Muscle of leg (tissue), 16 donors: ENCODE results near the gene SYT6. TPM values are rescaled to one million over a fixed set of nuclear protein-coding genes. Genes with fewer than 3 reads are reported as not detected.

Source experiments
- DNase-seq: peaks from one replicate; pipeline ENCODE4 v3.0.0; 2013
- H3K27ac ChIP-seq: one replicate; pipeline ENCODE4 v1.5.1; 2013; ENCODE audit warnings: mild to moderate bottlenecking, low read length, control low read depth
- H3K27me3 ChIP-seq: one replicate; pipeline ENCODE4 v1.6.1; 2013; ENCODE audit warnings: low read length; ENCODE audit not compliant: control insufficient read depth, insufficient read depth
- H3K36me3 ChIP-seq: one replicate; pipeline ENCODE4 v1.6.1; 2013; ENCODE audit warnings: low read length; ENCODE audit not compliant: control insufficient read depth, insufficient read depth
- H3K4me1 ChIP-seq: one replicate; pipeline ENCODE4 v1.6.1; 2013; ENCODE audit warnings: low read length; ENCODE audit not compliant: control insufficient read depth, insufficient read depth
- H3K4me3 ChIP-seq: one replicate; pipeline ENCODE4 v1.5.1; 2013; ENCODE audit warnings: low read length, control low read depth
- H3K9me3 ChIP-seq: replicated peaks from 2 replicates; pipeline ENCODE4 v1.6.1; 2013; ENCODE audit warnings: low read depth, low read length; ENCODE audit not compliant: control insufficient read depth
- WGBS: methylation state at CpG from one replicate; pipeline ENCODE4 v1.1.5; 2013; ENCODE audit warnings: missing lambda C conversion rate; ENCODE audit not compliant: insufficient coverage; 5-methylcytosine and 5-hydroxymethylcytosine counted together
- long read RNA-seq, 11 donors: transcript quantifications; one replicate each; lab custom pipeline, GENCODE V29; 2026
- polyA plus RNA-seq, 8 donors: library from polyadenylated mRNA; unstranded; fragments of 120-200 nt; gene quantifications; one replicate each; pipeline versions ENCODE4 v1.2.1 to v1.2.3, GENCODE V29; 2013; ENCODE audit warnings: inconsistent platforms in 1 of 8, low replicate concordance in 1 of 8; ENCODE audit not compliant: insufficient read length in 8 of 8, insufficient read depth in 1 of 8
- total RNA-seq: library from RNA; stranded (reverse); fragments of 120-200 nt; gene quantifications from one replicate; pipeline ENCODE4 v1.2.4, GENCODE V29; 2013

Gene SYT6
- total RNA-seq (0.40 TPM), polyA plus RNA-seq (1 to 10 TPM in 7 of 8 donors, under 1 TPM in 1; 0.85 to 1.5 (median 1.3) TPM)
- long read RNA-seq, donor 1 = 0 reads
- long read RNA-seq, donor 2 = 0 reads
- long read RNA-seq, donor 3 = 0 reads
- long read RNA-seq, donor 4 = 0 reads
- long read RNA-seq, donor 5, full-length matches to known transcripts = 1 of 1 reads
- long read RNA-seq, donor 5, partial matches to known transcripts = 0 of 1 reads
- long read RNA-seq, donor 5, other reads (novel, unspliced or antisense) = 0 of 1 reads
- long read RNA-seq, donor 6 = 0 reads
- long read RNA-seq, donor 7 = 0 reads
- long read RNA-seq, donor 8 = 0 reads
- long read RNA-seq, donor 9 = 0 reads
- long read RNA-seq, donor 10 = 0 reads
- long read RNA-seq, donor 11 = 0 reads

DNA sequence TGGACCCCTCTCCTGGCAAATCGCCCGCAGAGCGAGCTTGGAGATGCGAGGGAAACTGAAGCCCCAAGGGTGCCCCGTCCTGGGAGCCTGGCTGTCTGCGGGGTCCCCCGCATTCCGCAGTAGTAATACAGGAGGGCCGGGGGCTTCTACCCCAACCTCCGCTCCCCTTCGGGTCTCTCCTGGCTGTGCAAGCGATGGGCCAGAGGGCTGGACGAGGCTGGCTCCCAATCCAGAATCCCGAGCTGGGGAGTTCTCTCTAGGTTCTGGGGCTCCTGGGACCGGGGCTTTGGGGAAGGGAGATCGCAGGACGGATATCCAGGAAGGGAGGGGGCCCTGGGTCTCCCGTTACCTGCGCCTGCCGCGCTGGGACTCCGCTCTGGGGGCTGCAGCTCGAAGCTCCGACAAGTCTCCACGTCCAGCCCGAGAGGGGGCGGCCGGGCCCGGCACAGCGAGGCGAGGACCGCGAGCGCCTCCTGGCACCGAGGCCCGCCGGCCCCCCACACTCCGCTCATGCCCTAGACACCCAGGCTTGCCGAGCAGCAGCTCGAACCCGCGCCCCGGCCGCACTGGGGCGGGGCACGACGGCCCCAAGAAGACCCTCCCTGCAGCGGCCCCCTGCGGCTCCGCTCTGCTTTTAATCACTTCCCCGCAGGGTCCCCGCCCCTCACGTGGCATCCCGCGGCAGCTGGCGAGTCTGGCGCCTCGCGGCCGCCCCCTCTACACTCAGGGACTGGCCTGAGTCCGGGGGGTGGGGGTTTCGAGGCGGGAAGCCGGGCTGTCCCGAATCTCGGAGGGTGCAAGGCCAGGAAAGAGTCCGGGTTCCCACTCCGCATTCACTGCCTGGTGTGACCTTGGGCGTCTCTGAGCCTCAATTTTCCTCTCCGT lies at the start of gene SYT6:
TSS of gene SYT6 (minus strand) at position 609 of the 885 bp plus-strand sequence. CDS start at position 512, 97 bp downstream.
- Histone ChIP-seq H3K36me3 (no peaks in the 10 kb centered on the region), H3K27me3 (peaks cover 84% of the 10 kb centered on the region), H3K4me3 (peak within 1 kb of the TSS; percentile 31), H3K9me3 (no peaks in the 10 kb centered on the region), H3K27ac (no peak within 1 kb of the TSS), H3K4me1 (peaks cover 23% of the 10 kb centered on the region)
- DNase-seq = peak; percentile 21
- WGBS = under 1% methylated on average over 55 of the region's 70 CpGs

DNA sequence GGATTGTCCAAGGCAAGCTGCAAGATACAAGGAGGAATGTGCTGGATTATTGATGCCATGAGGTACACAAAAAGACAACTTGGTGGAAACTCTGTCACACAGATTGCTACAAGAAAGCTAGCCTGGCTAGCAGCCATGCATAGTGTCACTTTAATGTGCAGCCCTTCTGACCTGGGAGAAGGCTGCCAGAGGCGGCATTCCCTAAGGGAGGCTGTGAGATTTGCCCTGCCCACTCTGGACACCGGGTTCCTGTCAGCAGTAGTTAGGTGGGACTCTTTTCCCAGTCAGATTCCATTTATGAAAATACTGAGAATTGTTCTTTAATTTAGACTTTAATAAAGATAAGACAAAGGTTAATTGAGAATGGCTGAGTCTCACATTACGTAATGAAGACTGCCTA lies 47.8 kb upstream of the SYT6 start:
- Histone ChIP-seq H3K9me3 (peaks cover 2% of the 10 kb centered on the region), H3K27ac (no peak overlapping the region), H3K27me3 (peaks cover 6% of the 10 kb centered on the region), H3K4me1 (no peaks in the 10 kb centered on the region), H3K36me3 (no peaks in the 10 kb centered on the region), H3K4me3 (no peak overlapping the region)
- no CpG with 5 or more reads among the region's 3 CpGs for WGBS
- DNase-seq = no peak

DNA sequence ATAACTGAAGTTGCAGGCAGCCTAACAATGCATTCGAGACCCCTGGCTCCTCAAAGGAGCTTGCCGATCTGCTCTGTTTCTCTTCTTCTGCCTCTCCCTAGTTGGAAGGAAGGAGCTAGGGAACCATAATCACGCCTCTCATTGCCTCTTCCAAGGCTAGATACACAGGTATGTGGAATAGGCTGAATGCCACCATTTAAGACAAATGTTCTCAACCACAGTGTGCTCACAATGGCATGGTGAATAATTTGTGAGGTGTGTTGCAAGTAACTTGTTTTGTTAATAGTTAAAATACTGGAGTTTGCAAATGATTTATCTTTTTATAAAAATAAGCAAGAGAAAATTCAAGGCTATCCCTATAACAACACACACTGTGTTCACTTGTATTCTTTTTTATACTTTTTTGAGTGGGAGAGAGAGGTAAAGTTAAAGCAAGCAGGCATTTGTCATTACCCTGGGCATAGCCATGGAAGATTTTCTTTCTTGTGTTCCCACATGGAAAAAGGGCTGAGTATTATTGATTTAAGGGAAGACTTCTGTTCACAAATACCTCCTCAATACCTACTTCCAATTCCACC lies 45.4 kb upstream of the SYT6 start:
- no peaks in the 10 kb centered on the region for H3K4me1 ChIP-seq
- H3K9me3 ChIP-seq = peaks cover 2% of the 10 kb centered on the region
- peaks cover 9% of the 10 kb centered on the region for H3K27me3 ChIP-seq
- DNase-seq = no peak
- H3K27ac ChIP-seq = no peak overlapping the region
- H3K36me3 ChIP-seq = no peaks in the 10 kb centered on the region
- WGBS = no CpG with 5 or more reads among the region's 3 CpGs
- no peak overlapping the region for H3K4me3 ChIP-seq

- peaks cover 9% of the 10 kb centered on the region for H3K27me3 ChIP-seq
- no CpG with 5 or more reads among the region's 3 CpGs for WGBS
- H3K4me1 ChIP-seq = no peaks in the 10 kb centered on the region
- DNase-seq = no peak
- H3K9me3 ChIP-seq = peaks cover 2% of the 10 kb centered on the region
- no peak overlapping the region for H3K27ac ChIP-seq
- H3K36me3 ChIP-seq = no peaks in the 10 kb centered on the region
- no peak overlapping the region for H3K4me3 ChIP-seq
These were observed 43.6 kb upstream of the SYT6 start for GRCh38 chr1:114196992-114197907.

DNA sequence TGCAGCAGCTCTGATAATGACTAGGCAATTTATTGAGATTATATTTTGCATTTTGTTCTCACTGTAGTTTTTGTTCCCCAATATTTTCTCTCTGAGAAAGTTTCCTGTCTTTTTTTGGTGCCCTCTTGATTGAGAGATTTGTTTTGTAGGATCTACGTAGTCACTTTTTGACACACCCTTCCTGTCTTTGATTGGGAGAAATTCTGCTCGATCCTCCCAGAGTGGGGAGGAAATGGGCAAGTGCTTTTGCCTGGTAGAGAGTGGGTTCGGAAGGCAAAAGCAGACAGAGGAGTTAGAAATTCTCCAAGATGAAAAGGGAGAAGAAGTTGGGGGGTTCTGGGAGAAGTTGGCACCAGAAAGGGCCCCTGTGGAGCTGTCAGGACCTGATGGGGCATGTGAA lies 42.1 kb upstream of the SYT6 start:
- Histone ChIP-seq H3K4me3 (no peak overlapping the region), H3K4me1 (no peaks in the 10 kb centered on the region), H3K27ac (no peak overlapping the region), H3K36me3 (no peaks in the 10 kb centered on the region), H3K27me3 (peaks cover 9% of the 10 kb centered on the region), H3K9me3 (peaks cover 2% of the 10 kb centered on the region)
- DNase-seq = no peak
- 87% methylated on average over 3 of the region's 3 CpGs for WGBS

GRCh38 chr1:114192328-114192727 lies 38.7 kb upstream of the SYT6 start:
- no peak overlapping the region for H3K4me3 ChIP-seq
- no peak overlapping the region for H3K27ac ChIP-seq
- no CpG with 5 or more reads among the region's 5 CpGs for WGBS
- no peaks in the 10 kb centered on the region for H3K4me1 ChIP-seq
- DNase-seq = no peak
- no peaks in the 10 kb centered on the region for H3K9me3 ChIP-seq
- peaks cover 7% of the 10 kb centered on the region for H3K27me3 ChIP-seq
- H3K36me3 ChIP-seq = no peaks in the 10 kb centered on the region

DNA sequence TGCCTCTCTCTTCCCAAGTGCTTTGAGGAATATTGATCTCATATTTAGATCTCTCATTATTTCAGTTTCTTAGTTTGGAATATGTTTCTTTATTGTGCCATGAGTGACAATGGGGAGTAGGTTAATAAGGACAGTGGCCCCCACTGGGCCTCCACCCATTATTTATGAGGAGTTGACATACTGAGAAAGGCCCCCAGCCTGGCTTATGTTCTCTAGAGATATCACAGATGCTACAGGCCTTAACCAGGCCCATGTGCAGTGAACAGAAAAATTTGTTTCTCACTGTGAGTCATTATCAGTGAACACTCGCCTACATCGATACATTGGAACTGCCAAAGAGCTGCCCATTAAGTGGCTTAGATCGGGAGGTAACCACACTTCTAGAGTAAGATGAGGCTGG lies 35.7 kb upstream of the SYT6 start:
- H3K27ac ChIP-seq = no peak overlapping the region
- no peak overlapping the region for H3K4me3 ChIP-seq
- no peaks in the 10 kb centered on the region for H3K4me1 ChIP-seq
- no CpG with 5 or more reads among the region's 3 CpGs for WGBS
- no peaks in the 10 kb centered on the region for H3K27me3 ChIP-seq
- no peaks in the 10 kb centered on the region for H3K9me3 ChIP-seq
- no peak for DNase-seq
- H3K36me3 ChIP-seq = no peaks in the 10 kb centered on the region

DNA sequence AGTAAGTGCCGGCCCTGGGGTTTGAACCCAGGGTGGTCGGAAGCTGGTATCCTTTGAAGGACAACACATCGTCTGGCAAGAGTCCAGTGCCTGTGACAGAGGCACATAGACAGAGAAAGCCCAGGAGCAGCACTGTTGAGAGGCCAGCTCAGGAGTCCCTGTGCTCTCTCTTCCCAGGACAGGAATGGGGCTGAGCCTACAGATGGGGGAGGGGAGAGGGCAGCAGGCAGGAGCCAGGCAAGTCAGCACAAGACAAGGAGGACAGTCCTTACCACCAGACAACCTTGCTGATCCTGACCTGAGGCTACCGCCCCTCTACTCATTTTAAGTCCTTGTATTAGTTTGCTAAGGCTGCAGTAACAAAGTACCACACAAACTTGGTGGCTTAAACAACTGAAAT lies 27.7 kb upstream of the SYT6 start:
- H3K27me3 ChIP-seq = no peaks in the 10 kb centered on the region
- no peak overlapping the region for H3K4me3 ChIP-seq
- H3K4me1 ChIP-seq = no peaks in the 10 kb centered on the region
- no peaks in the 10 kb centered on the region for H3K36me3 ChIP-seq
- 75% methylated on average over 3 of the region's 4 CpGs for WGBS
- no peak for DNase-seq
- H3K27ac ChIP-seq = no peak overlapping the region
- no peaks in the 10 kb centered on the region for H3K9me3 ChIP-seq

DNA sequence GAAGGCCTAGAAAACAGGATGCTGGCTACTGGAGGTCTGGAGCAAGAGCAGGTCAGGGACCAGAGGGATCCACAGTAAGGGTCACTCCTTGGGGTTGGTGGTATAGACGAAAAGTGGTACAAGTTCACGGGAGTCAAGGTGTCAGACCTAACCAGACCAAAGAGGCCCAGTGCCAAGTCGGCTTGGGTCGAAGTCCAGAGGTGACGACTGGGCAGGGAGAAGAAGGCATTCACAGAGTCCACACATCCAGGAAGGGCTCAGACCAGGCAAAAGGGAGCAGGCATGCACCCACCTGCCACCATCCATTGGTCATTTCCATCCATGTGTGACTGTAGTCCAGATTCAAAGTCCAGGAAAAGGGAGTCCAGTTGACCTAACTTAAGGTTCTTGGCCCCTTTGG lies 27.1 kb upstream of the SYT6 start:
- WGBS = 88% methylated on average over 5 of the region's 5 CpGs
- H3K27me3 ChIP-seq = no peaks in the 10 kb centered on the region

More for the DNA sequence above, 27.1 kb upstream of the SYT6 start:
- no peak overlapping the region for H3K4me3 ChIP-seq
- H3K27ac ChIP-seq = no peak overlapping the region
- no peak for DNase-seq
- H3K36me3 ChIP-seq = no peaks in the 10 kb centered on the region
- H3K9me3 ChIP-seq = no peaks in the 10 kb centered on the region
- no peaks in the 10 kb centered on the region for H3K4me1 ChIP-seq
